AG09319 (cell line): Measurements from ENCODE around the gene FAM193A.
A peak's percentile ranks its signal among the peaks of the same experiment; 100 is the strongest.
"Not testable (repeated sequence)": the region's sequence is repeated elsewhere in the genome, so short reads cannot be mapped to it uniquely, and the experiment has no call there.

Experiments used
- DNase-seq: peaks from one replicate; pipeline ENCODE4 v3.0.0-alpha.2; 2010; ENCODE audit warnings: low read depth; ENCODE audit errors: extremely low read depth
- TF ChIP-seq, protein P1 (sequence below): IDR thresholded peaks from 2 replicates; pipeline ENCODE4 v1.5.1; 2011; ENCODE audit warnings: low read depth, mild to moderate bottlenecking, inconsistent platforms, low read length, moderate library complexity

Gene FAM193A

DNA sequence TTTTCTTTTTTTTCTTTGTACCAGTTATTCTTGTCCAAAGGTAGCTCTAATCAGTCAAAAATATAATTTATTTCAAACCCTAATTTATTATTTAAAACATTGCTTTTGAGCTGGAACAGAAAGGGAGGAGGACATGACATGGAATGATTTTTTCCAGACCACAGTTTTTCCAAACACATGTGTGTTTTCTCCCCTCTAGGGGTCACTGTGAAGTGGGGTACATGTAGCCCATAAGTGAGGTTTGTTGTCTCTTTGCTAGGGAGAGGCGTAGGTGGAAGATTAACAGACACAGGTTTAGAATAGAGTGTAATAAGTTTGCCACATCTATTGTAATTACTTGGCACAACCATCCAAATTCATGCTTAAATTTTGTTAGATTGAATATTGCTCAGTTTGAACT, 136.7 kb downstream of the FAM193A start:
- no peak for DNase-seq
- TF ChIP-seq, protein P1, sequence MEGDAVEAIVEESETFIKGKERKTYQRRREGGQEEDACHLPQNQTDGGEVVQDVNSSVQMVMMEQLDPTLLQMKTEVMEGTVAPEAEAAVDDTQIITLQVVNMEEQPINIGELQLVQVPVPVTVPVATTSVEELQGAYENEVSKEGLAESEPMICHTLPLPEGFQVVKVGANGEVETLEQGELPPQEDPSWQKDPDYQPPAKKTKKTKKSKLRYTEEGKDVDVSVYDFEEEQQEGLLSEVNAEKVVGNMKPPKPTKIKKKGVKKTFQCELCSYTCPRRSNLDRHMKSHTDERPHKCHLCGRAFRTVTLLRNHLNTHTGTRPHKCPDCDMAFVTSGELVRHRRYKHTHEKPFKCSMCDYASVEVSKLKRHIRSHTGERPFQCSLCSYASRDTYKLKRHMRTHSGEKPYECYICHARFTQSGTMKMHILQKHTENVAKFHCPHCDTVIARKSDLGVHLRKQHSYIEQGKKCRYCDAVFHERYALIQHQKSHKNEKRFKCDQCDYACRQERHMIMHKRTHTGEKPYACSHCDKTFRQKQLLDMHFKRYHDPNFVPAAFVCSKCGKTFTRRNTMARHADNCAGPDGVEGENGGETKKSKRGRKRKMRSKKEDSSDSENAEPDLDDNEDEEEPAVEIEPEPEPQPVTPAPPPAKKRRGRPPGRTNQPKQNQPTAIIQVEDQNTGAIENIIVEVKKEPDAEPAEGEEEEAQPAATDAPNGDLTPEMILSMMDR, result peak; percentile 20

DNA sequence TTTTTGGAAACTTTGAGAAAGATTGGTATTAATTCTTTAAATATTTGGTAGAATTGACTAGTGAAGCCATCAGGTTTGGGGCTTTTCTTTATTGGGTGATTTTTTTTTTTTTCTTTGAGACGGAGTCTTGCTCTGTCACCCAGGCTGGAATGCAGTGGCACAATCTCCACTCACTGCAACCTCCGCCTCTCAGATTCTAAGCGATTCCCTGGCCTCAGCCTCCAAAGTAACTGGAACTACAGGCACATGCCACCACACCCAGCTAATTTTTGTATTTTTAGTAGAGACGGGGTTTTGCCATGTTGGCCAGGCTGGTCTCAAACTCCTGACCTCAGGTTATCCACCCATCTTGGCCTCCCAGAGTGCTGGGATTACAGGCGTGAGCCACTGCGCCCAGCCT, 143.3 kb downstream of the FAM193A start:
- not testable (repeated sequence) for DNase-seq

DNA sequence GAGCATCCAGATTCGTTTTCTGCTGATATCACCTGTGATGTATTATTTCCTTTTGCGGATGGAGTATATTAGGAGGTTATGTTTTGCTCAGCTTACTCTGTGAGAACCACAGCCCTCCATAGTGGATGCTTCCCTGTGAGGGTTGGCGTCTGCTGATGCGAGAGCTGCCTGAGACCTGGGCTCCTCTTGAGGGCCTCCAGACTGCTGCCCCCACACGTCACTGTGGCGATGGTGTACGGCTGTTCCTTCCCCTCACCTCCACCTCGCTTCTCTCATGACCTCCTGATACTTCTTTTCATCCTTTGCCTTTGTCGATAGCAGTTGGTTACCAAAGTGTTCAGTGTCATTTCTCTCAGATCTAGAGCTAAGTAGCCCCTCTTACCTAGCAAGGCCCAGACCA, 148.0 kb downstream of the FAM193A start:
- no peak for DNase-seq
- TF ChIP-seq, protein P1, result no peak

DNA sequence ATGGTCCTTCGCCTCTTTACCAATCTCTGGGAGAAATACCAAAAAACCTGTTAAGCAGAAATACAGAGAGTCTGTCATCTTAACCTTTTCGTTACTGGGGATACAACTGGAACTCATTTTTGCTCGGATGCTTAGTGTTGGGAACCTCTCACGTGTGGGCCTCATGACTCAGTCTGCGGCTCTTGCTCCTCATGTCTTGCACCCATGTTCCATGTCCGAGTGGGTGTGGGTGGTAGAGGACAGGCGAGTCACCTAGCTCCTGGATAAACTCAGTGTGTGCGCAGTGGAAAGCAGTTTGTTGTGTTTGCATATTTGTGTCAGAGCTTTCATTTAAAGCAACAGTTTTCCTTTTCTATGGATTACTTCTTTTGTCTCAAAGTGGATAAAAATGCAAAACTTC, 149.1 kb downstream of the FAM193A start:
- no peak for DNase-seq
- TF ChIP-seq, protein P1, result no peak

DNA sequence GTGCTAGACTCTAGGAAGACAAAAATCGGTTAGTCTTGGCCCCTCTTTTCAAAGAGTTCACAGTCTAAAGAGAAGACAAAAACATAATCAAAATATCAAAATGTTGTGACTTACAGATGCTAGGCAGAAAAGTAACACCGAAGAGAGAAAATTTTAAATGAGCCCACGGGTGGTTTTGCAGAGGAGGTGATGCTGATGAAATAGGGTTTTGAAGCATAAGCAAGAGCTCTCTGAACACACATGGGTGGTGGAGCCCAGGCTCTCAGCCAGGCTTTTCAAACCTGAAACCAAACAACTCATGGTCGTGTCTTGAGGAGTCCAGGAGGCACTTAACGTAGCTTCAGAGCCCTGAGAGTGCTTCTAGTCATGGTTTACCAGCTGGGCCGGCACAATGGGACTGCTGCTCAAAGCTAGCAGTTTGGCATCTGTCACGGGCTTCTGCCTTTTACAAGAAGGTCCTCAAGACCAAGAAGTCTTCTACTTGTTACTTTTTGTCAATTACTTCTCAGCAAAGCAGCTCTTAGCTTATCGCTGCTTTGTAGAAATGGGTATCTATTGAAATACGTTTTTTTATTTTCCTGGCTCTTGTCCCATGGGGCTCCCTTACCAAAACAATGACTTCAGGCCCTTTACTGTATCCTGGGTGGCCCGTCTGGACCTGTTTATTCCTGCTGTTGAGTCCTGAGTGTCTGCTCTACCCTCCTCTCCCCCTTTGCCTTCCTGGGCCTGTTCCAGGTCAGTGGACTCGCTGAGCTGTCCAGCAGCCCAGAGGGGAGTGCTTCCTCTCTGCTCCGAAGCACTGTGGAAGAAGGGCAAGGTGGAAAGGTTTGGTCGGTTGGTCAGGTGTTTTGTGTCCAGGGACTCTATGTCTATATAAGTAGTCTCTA, 150.2 kb downstream of the FAM193A start:
- TF ChIP-seq, protein P1, result no peak
- DNase-seq, result no peak

DNA sequence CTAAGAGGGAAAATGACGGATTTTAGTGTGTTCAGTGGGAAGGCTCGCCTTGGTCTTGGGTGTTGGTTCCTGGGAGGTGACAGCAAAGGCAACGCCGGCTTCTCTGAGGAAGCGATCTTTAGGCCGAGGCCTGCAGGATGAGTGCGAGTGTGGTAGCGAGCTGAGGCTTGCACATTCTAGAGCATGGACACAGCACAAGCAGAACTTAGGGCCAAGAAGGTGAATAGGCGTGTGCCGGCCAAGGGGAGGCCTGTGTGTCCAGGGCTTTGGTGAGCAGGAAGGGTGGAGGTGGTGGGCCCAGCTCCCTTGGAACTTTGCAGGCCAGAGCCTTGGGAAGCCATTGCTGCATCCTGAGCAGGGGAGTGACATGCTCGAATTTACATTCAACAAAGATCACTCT, 151.8 kb downstream of the FAM193A start:
- TF ChIP-seq, protein P1, result no peak
- DNase-seq, result no peak

DNA sequence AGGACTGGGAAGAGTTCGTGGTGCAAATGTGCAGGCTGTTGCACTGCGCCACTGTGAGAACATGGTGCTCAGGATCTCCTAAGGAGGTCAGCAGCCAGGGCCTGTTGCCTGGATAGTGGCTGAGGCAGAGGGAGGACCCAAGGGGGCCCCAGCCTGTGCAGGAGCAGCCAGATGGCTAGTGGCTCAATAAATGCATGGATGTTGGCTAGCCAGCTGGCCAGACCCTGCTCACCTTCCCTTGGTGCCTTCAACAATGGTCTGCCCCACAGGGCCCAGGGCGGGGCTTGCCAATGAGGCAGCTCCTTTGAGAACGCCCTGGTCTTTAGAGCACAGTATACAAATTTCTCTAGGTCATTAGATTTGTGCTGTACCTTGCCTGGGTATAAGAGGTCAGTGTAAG, 152.2 kb downstream of the FAM193A start:
- TF ChIP-seq, protein P1, result no peak
- DNase-seq, result no peak

DNA sequence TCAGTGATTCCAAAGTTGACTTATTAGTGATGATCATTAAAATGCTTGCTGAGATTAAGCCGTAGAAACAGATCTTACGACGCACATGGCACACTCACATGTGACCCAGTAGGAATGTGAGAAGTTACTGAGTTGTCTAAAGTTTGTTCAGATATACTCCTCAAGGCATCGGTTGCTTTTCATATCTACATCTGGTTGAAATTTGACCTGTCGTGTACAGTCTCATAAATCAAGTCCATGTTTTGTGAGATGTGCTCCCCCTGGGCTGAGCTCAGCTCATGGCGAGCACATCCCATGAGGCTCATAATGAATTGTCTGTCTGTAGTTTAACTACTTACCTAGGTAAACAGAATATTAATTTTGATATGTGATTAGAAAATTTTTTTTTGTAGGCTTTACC, 152.7 kb downstream of the FAM193A start:
- DNase-seq, result no peak
- TF ChIP-seq, protein P1, result no peak
